ENCODE results near the gene GINS3. TPM values are rescaled to one million over a fixed set of nuclear protein-coding genes. Genes with fewer than 3 reads are reported as not detected.

The GINS3 gene
- total and polyA plus RNA-seq, 10 of the 15 experiments (the other 5 are each of a cell fraction or from before 2014, with no cell fraction given), result 13.6 to 22.4 (median 15.6) TPM

DNA sequence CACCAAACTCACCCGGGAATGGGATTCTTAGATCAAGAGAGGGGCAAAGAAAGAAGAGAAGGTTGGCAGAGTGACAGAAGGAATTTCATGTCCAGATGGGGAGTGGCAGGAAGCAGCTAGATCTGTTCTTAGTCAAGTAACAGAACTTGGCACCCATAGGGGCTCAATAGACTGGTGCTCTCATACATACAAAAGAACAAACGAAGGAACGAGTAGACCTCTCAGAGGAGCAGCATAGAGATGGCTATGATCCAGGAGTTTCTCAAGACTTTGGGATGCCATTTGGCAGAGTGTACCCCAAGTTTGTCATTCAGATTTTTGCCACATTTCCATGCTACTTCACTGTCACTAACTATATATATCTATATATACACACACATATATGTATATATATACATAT is 47.9 kb downstream of the GINS3 start:
- in situ Hi-C loops (cut with MboI), result no loop called here
- Histone ChIP-seq H3K4me3 (no peak overlapping the region), H2AFZ (ENCODE audit: control insufficient read depth, low read depth, low read length) (no peak overlapping the region), H3K4me1 (ENCODE audit: control insufficient read depth, insufficient read depth, low read length) (no peaks in the 10 kb centered on the region), H3K9ac (ENCODE audit: control insufficient read depth, insufficient read depth, low read length) (no peak overlapping the region), H3K27ac (ENCODE audit: control insufficient read depth, insufficient read depth) (no peak overlapping the region), H3K79me2 (ENCODE audit: control insufficient read depth, insufficient read depth, low read length) (no peaks in the 10 kb centered on the region), H3K36me3 (ENCODE audit: control insufficient read depth in 2 of 2, insufficient read depth in 2 of 2, low read length in 1 of 2) (no peaks in the 10 kb centered on the region), H4K20me1 (ENCODE audit: control insufficient read depth, insufficient read depth) (no peaks in the 10 kb centered on the region), H3K9me3 (replicated peaks; ENCODE audit: control insufficient read depth, insufficient read depth, low read length) (no peaks in the 10 kb centered on the region; the same call in 2 of the 3 replicates), H3K27me3 (replicated peaks in 1 of 2; ENCODE audit: control insufficient read depth in 2 of 2, insufficient read depth in 2 of 2, low read length in 1 of 2) (no peaks in the 10 kb centered on the region; a peak in 1 of 4 replicates), H3K4me2 (ENCODE audit: control insufficient read depth, insufficient read depth) (no peak overlapping the region)
- SMC1A ChIA-PET (ENCODE audit: uncharacterized antibody, unreplicated experiment), result no interaction called here
- ATAC-seq, result no peak
- intact Hi-C loops (cut with micrococcal nuclease; ENCODE audit: unreplicated experiment), result no loop called here
- CTCF ChIA-PET, result no interaction called here
- RAD21 ChIA-PET (ENCODE audit: unreplicated experiment), result no interaction called here
- 68% methylated on average over 3 of the region's 3 CpGs for WGBS (ENCODE audit: insufficient coverage, insufficient replicate concordance, low lambda C conversion rate, missing lambda C conversion rate)
- no TSS peak for BruUV-seq (replicated peaks)
- no peak for DNase-seq (ENCODE audit: low read depth, low spot score)
- no peak for TF ChIP-seq SIN3A (IDR thresholded peaks at IDR 0.05; ENCODE audit: low read depth, low read length)
- no peak for TF ChIP-seq JUND (IDR thresholded peaks at IDR 0.05; ENCODE audit: low read depth, low read length)
- no peak for TF ChIP-seq MTA3 (IDR thresholded peaks at IDR 0.05; ENCODE audit: borderline replicate concordance, low read length)
- no peak for TF ChIP-seq BRCA1 (IDR thresholded peaks at IDR 0.05; ENCODE audit: low read depth, low read length)
- TF ChIP-seq NFXL1 (IDR thresholded peaks at IDR 0.05; ENCODE audit: borderline replicate concordance), result no peak
- TF ChIP-seq, protein P1, sequence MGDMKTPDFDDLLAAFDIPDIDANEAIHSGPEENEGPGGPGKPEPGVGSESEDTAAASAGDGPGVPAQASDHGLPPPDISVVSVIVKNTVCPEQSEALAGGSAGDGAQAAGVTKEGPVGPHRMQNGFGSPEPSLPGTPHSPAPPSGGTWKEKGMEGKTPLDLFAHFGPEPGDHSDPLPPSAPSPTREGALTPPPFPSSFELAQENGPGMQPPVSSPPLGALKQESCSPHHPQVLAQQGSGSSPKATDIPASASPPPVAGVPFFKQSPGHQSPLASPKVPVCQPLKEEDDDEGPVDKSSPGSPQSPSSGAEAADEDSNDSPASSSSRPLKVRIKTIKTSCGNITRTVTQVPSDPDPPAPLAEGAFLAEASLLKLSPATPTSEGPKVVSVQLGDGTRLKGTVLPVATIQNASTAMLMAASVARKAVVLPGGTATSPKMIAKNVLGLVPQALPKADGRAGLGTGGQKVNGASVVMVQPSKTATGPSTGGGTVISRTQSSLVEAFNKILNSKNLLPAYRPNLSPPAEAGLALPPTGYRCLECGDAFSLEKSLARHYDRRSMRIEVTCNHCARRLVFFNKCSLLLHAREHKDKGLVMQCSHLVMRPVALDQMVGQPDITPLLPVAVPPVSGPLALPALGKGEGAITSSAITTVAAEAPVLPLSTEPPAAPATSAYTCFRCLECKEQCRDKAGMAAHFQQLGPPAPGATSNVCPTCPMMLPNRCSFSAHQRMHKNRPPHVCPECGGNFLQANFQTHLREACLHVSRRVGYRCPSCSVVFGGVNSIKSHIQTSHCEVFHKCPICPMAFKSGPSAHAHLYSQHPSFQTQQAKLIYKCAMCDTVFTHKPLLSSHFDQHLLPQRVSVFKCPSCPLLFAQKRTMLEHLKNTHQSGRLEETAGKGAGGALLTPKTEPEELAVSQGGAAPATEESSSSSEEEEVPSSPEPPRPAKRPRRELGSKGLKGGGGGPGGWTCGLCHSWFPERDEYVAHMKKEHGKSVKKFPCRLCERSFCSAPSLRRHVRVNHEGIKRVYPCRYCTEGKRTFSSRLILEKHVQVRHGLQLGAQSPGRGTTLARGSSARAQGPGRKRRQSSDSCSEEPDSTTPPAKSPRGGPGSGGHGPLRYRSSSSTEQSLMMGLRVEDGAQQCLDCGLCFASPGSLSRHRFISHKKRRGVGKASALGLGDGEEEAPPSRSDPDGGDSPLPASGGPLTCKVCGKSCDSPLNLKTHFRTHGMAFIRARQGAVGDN (IDR thresholded peaks at IDR 0.05), result no peak
- no peak for TF ChIP-seq CBFB (IDR thresholded peaks at IDR 0.05; ENCODE audit: low read depth)
- TF ChIP-seq SPI1 (IDR thresholded peaks at IDR 0.05; ENCODE audit: borderline replicate concordance, insufficient read depth, low read depth, low read length), result no peak
- TF ChIP-seq TARDBP (IDR thresholded peaks at IDR 0.05; ENCODE audit: borderline replicate concordance), result no peak
- TF ChIP-seq, protein P2, sequence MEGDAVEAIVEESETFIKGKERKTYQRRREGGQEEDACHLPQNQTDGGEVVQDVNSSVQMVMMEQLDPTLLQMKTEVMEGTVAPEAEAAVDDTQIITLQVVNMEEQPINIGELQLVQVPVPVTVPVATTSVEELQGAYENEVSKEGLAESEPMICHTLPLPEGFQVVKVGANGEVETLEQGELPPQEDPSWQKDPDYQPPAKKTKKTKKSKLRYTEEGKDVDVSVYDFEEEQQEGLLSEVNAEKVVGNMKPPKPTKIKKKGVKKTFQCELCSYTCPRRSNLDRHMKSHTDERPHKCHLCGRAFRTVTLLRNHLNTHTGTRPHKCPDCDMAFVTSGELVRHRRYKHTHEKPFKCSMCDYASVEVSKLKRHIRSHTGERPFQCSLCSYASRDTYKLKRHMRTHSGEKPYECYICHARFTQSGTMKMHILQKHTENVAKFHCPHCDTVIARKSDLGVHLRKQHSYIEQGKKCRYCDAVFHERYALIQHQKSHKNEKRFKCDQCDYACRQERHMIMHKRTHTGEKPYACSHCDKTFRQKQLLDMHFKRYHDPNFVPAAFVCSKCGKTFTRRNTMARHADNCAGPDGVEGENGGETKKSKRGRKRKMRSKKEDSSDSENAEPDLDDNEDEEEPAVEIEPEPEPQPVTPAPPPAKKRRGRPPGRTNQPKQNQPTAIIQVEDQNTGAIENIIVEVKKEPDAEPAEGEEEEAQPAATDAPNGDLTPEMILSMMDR (IDR thresholded peaks at IDR 0.05 in 2 of 3, conservative IDR thresholded peaks at IDR 0.05 in 1 of 3; ENCODE audit: control insufficient read depth in 2 of 3, extremely low read depth in 1 of 3, insufficient read depth in 1 of 3, low read depth in 3 of 3, low read length in 3 of 3), result no peak
- no peak for TF ChIP-seq RB1 (IDR thresholded peaks at IDR 0.05; ENCODE audit: borderline replicate concordance)
- TF ChIP-seq MEF2B (IDR thresholded peaks at IDR 0.05; ENCODE audit: partially characterized antibody, poor library complexity, severe bottlenecking), result no peak
- TF ChIP-seq, protein P3, sequence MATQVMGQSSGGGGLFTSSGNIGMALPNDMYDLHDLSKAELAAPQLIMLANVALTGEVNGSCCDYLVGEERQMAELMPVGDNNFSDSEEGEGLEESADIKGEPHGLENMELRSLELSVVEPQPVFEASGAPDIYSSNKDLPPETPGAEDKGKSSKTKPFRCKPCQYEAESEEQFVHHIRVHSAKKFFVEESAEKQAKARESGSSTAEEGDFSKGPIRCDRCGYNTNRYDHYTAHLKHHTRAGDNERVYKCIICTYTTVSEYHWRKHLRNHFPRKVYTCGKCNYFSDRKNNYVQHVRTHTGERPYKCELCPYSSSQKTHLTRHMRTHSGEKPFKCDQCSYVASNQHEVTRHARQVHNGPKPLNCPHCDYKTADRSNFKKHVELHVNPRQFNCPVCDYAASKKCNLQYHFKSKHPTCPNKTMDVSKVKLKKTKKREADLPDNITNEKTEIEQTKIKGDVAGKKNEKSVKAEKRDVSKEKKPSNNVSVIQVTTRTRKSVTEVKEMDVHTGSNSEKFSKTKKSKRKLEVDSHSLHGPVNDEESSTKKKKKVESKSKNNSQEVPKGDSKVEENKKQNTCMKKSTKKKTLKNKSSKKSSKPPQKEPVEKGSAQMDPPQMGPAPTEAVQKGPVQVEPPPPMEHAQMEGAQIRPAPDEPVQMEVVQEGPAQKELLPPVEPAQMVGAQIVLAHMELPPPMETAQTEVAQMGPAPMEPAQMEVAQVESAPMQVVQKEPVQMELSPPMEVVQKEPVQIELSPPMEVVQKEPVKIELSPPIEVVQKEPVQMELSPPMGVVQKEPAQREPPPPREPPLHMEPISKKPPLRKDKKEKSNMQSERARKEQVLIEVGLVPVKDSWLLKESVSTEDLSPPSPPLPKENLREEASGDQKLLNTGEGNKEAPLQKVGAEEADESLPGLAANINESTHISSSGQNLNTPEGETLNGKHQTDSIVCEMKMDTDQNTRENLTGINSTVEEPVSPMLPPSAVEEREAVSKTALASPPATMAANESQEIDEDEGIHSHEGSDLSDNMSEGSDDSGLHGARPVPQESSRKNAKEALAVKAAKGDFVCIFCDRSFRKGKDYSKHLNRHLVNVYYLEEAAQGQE (IDR thresholded peaks at IDR 0.05; ENCODE audit: low read depth, low read length), result no peak
- no peak for TF ChIP-seq HCFC1 (IDR thresholded peaks at IDR 0.05; ENCODE audit: low read length)
- TF ChIP-seq ZZZ3 (IDR thresholded peaks at IDR 0.05; ENCODE audit: control insufficient read depth, insufficient read length, low read depth), result no peak
- TF ChIP-seq ZNF622 (IDR thresholded peaks at IDR 0.05), result no peak
- FAIRE-seq, result no peak
- POLR2A ChIA-PET, result no interaction called here
